Measurements from ENCODE around the gene CEP78.

The CEP78 gene

DNA sequence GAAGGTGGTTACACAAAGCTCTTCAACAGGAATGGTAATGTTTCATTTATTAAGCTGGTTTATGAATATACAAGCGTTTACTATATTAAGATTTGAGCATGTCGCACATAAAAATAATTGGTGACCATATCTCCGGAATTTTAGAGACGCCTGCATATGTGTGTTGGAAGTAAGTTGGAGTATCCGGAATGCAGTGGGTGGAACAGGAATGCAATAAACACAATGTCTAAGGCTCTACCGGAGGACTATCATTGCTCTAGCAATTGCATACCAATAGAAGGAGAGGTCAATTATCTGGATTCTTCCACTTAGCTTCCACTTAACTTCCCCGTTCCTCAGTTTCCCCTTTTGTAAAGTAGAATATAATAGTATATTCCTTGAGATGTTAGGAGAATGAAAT lies 1.1 kb upstream of the CEP78 start:
- in situ Hi-C loops (cut with HindIII; ENCODE audit: low sequenced_read_pairs), result no loop called here

DNA sequence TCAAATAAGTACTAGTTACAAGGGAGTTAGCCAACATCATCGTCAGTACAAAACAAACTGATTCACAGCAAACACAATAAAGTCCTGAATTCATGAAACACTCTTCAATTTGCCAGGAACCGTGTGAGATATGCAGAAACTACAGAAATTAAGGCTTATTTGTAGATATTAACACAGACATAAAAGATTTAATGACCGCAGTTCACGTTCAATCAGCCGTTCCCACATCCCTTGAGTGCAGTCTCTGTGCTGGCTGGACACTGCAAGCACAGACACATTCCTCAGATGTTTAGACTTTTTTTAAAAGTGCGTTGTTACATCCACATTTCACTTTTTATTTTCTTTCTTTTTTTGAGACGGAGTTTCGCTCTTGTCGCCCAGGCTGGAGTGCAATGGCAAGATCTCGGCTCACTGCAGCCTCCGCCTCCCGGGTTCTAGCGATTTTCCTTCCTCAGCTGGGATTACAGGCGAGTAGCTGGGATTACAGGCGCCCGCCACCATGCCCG lies 566 bp upstream of the CEP78 start:
- in situ Hi-C loops (cut with HindIII; ENCODE audit: low sequenced_read_pairs), result no loop called here

DNA sequence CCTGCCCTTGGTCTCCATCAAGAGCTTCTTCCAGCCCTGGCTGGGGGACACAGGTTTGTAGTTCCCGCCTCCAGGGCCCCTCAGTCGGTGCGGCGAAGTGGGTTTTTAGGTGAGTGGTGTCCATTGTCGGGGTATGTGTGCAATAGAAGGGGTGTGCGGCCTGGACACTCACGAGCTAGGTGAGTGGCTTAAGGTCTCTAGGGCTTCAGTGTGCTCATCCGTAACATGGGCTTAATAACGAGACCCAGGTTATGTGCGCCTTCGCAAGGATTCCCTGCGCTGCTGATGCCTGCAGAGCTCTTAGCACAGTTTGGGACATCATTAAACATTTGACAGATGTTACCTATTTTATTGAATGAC lies 656 bp downstream of the CEP78 start:
- in situ Hi-C loops (cut with HindIII; ENCODE audit: low sequenced_read_pairs), result no loop called here

DNA sequence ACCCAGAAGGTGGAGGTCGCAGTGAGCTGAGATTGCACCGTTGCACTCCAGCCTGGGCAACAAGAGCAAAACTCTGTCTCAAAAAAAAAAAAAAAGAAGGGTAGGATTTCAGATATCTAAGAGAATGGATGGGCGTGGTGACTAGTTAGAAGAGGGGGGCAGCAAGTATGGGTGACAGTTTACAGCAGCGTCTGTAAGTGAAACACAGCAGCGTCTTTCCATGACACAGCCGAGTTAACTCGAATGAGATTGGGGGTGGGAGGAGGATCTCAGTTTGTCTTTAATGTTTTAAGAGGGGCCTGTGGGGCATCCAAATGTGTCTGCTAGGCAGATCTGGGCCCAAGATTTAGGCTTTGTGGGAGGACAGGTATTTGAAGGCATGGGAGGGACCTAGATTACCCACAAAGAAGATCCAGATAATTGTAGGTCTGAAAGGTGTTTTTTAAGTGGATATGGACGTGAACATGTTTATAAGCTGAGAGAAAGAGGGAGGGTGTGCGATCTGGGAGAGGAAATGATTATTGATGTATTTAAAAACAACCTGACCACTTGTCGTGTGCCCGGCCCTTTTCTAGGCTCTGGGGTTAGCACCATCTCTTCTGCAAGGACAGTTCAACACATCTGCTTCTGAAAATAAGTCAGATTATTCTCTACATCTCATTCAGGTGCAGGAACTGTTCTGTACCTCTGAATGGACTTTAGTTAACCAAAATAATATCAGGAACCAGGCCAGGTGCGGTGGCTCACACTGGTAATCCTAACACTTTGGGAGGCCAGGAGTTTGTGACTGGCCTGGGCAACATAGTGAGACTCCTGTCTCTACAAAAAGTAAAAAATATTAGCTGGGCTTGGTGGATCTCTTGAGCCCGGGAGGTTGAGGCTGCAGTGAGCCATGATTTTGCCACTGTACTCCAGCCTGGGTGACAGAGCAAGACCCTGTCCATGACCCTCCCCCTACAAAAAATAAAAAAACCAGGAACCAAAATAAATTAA lies 2.5 kb downstream of the CEP78 start:
- in situ Hi-C loops (cut with HindIII; ENCODE audit: low sequenced_read_pairs), result no loop called here

DNA sequence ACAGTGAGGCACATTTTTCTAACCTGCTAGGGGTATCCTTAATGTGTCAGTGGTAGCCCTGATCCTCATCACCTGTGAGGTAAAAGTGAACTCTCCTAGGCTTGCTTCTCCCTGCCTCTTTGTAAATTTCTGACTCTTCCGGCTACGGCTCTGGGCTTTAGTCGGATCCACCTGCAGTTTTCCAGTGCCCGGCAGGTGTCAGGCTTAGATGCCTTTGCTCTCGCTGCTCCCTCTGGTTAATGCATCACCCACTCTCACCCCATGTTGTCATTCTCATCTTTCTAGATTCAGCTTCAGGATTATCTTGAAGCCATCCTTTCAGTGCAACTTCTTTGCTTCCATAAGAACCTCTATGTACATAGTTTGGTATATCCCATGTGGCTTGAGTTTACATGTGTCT lies 3.6 kb downstream of the CEP78 start:
- in situ Hi-C loops (cut with HindIII; ENCODE audit: low sequenced_read_pairs), result no loop called here

DNA sequence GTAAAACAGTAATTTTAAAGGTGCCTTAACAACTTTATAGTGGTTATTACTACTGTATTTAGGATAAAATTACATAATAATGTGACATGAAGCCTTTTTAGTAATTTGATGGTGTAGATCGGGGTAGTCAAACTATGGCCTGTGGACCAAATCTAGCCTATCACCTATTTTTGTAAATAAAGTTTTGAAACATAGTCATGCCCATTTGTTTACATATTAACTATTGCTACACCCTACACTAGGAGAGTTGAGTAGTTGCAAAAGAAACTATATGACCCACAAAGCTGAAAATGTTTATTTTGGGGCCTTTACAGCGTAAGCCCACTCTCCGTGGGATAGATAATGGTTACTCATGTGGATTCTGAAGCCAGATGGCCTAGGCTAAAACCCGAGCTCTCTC lies 6.2 kb downstream of the CEP78 start:
- in situ Hi-C loops (cut with HindIII; ENCODE audit: low sequenced_read_pairs), result no loop called here

DNA sequence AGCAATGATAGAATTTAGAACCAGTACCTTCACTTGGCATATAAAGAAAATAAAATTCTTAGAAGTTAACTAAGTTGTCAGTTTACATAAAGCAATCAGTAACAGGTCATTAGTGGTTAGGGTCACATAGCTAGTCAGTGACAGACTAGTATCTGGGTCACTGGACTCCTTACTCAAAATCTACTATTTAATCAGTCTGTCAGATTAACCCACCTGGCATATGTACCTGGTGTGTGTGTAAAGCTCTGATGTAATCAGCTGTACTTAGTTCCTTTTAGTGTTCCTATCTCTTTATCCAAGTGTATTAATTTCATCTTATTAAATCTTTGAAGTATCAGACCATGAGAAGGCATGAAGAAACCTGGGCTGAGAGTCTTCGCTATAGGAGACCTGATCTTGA lies 7.3 kb downstream of the CEP78 start:
- in situ Hi-C loops (cut with HindIII; ENCODE audit: low sequenced_read_pairs), result no loop called here

DNA sequence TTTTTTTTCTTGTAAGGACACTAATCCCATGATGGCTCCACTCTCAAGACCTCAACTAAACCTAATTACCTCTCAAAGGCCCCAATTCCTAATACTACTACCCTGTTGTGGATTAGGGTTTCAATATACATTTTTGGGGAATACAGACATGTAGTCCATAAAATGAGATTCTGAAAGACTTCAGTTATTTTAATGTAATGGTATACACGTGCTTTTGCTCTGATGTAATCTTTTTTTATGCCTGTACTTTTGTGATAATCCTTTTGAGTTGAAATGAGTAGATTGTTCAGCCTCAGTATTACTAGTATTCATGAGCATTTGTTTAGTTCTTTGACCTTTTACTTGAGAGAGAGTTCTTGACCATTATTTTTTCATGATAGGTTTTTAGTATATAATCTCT lies 9.5 kb downstream of the CEP78 start:
- in situ Hi-C loops (cut with HindIII; ENCODE audit: low sequenced_read_pairs), result no loop called here

DNA sequence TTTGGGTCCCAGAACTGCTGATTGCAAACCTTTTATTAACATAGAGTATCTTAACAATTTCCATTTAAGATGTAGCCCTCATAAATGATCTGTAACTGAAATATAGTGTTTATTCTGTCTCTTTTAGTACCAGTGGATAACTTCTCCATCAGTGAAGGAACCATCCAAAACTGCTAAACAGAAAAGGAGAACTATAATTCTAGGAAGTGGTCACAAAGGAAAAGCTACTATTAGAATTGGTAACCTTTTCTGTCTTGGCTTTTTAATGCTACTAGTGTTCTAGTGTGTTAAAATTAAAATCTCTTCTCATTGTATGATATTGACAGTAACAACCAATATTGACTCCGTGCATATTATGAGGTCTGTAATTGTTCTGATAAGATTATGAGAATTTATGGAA lies 12.8 kb downstream of the CEP78 start:
- in situ Hi-C loops (cut with HindIII; ENCODE audit: low sequenced_read_pairs), result no loop called here

DNA sequence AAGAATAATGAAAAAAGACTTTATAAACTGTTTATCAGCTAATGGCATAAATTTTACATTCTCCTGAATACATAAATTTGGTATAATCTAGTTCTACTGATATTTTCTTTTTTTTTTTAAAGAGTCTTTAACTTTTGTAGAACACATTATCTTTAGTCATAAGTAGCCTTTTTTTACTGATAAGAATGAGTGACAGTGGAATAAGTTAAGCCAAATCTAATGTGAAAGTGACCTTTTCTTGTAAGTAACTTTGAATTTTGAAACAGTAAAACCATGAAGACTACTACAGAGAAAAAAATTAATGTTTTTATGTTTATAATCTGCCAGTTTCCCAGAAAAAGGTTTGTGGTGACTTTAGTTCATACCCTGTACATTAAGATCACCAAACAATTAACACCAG lies 13.7 kb downstream of the CEP78 start:
- in situ Hi-C loops (cut with HindIII; ENCODE audit: low sequenced_read_pairs), result no loop called here

DNA sequence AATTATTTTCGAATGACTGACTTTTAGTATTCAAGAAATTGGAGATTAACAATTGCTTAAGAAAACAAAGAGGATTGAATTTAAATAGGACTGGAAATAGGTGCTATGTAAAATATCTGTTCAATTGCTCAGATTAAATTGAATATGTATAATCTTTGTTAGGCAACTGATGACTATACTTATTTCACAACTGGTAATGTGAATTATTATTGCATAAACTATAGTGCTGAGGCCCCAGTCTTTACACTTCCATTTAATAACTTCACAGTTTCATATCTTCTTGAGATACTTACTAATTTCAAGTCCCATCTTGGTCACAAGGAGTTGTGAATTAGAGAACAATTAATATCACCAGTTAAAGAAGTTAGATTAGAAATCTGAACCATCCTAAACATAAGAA lies 16.7 kb downstream of the CEP78 start:
- in situ Hi-C loops (cut with HindIII; ENCODE audit: low sequenced_read_pairs), result no loop called here

DNA sequence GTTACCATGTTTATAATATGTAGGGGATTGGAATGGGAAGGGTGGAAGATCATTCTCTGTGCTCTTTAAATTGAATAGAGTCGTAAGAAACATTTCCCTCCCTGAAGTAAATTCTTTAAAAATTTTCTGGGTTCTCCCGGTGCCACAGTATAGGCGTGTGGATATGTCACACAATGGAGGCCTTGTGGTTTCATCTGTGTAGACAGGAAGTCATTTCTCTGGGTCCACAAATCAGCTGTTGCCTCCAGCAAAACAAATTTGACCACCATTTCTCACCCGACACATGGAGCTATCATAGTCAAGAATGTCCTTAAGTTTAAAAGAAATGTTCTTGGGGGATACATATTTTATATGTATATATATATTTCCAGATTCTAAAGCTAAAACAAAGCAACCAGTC lies 17.4 kb downstream of the CEP78 start:
- in situ Hi-C loops (cut with HindIII; ENCODE audit: low sequenced_read_pairs), result no loop called here

DNA sequence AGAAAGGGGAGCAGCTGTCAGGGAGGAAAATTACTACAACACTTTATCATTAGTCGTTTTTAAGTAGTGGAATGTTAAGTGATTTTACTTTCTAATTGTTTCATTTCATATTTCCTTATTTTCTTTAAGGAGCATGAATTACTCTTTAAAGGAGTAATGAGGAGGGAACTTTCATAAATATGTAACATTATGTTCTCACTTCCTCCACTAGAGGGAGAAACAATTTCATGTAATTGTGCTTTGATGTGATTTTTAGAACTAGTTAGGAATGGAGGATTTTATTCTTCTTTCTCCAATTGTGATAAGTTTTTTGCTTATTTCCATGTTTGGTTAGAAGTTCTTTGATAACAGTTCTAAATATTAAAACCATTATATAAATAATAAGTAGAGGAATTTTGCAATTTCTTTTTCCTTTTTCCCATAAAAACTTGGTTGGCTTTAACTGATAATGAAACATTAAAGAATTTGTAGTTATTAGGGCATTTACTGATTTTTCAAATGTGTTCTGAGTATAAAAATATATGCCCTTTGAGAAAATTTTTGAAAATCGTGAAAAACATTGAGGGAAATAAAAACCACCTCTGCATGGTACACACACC lies 25.6 kb downstream of the CEP78 start:
- in situ Hi-C loops (cut with HindIII; ENCODE audit: low sequenced_read_pairs), result no loop called here

DNA sequence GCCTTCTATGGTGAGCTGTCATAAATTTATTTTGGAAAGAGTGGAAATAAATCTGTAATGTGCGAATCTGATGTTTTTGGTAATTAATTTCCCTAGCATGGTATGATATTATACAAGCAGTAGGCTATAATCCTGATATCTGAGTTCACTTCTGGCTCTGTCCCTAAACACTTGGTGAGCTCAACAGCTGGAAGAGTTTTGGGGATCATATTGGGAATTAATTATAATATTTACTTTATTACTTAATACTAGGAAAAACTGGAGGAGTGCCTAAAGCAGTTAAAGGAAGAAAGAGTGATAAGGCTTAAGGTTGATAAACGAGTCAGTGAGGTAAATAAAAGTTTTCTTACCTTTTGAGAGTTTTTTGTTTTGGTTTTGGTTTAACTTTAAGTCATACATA lies 26.8 kb downstream of the CEP78 start:
- in situ Hi-C loops (cut with HindIII; ENCODE audit: low sequenced_read_pairs), result no loop called here

DNA sequence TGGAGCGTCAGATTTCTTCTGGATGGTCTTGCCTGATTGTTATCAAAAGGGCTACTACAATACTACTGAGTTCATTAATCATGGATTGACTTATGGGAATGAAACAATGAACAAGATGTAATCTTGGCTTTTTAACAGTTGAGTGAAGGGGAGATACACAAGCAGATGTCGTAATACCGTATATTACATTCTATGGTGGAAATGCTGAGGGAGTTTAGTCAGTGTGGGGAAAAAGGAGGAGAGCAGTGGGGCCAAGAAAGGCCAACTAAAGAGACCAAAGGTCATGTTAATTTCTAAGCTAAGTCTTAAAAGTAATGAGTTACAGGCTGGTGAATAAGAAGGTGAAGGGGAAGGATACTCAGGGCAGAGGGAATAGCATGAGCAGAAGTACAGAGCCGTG lies 32.0 kb downstream of the CEP78 start:
- in situ Hi-C loops (cut with HindIII; ENCODE audit: low sequenced_read_pairs), result no loop called here

DNA sequence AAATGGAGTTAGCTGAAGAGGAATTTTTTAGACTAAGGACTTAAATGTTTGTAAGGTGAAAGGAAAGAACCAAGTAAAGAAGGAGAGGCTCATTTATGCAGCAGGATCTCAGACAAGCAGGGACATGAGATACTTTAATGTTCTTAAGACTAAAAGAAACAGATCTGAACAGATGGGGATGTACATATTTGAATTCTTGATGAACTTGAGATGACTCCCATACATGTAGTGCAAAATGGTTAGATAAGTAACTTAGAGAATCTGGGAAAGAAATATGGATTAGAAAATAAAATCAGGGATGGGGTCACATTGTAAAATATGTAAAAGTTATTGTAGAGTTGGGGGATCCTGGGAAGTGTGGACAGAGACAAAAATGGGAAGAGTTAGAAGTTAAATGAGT lies 33.9 kb downstream of the CEP78 start:
- in situ Hi-C loops (cut with HindIII; ENCODE audit: low sequenced_read_pairs), result no loop called here

DNA sequence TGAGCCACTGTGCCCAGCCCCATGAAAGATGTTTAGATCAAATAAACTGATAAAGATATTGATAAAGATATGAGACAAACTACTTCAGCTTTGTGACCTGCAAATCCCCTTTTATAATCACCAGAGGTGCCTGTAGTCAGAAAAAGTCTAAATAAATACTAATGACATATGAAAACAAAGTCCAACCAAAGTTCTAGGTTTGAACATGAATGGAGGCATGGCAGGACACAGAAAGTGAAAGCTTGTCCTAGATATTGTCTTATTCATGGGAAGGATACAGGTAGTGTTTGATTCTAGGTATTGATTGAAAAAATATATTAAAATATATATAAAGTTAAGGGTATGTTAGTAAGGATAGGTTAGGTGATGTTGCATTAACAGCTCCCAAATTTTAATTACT lies 36.4 kb downstream of the CEP78 start:
- in situ Hi-C loops (cut with HindIII; ENCODE audit: low sequenced_read_pairs), result no loop called here

DNA sequence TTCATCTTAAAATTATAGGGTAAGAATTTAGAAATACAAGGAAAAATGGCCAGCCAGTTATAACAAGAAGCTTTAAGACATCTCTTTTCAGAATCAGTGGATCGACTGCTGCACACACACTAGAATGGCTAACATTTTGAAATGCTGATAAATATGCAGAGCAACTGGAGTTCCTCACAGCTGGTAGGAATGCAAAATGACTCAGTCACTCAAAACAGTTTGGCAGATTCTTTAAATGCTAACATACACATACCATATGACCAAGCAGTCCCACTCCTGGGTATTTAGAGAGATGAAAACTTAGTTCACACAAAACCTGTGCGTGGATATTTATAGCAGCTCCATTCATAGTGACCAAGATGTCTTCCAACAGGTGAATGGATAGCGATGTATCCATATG lies 37.9 kb downstream of the CEP78 start:
- in situ Hi-C loops (cut with HindIII; ENCODE audit: low sequenced_read_pairs), result no loop called here

DNA sequence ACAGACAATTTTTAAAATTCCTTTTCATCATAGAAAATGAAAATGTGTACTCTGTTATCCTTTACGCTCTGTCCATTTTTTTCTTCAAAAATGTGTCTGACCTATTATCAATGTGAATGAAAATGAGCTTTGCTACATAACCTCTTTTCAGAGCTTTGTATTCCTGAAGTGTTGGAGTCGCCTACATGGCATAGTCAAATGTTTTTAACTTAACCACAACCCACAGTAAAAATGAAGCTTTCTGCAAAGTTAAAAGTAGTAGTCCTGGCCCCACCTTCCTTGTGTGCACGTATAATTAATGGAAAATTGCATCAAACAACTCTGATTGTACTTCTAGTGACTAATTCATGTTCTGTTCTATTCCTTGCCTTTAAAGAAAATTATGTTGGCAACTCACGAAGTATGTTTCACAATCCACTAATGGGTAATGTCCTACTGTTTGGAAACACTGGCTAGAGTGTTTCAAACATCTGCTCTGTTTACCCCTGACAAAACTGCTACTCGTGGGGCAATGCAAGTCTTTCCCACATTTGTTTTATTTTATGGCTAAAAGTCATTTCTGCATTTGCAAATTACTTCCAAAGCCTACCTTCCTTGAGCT lies 42.4 kb downstream of the CEP78 start:
- in situ Hi-C loops (cut with HindIII; ENCODE audit: low sequenced_read_pairs), result no loop called here

DNA sequence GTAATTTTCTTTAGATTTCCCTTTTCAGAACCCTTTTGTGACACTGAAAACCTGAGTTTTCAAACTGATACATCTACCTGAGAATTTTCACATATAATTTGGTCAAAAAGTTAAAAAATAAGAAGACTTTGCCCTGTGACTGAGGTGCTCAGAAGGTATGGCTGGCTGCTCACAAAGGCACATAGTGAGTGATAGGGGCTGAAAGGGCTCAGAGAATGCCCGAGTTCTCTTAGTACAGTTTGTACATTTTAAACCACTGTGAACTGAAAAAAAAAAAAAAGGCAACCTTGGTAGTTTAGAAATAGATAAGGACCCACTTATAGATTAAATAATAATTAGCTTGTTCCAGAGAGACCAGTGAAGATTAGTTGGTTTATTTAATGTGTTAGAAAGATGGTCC lies 42.9 kb downstream of the CEP78 start:
- in situ Hi-C loops (cut with HindIII; ENCODE audit: low sequenced_read_pairs), result no loop called here

DNA sequence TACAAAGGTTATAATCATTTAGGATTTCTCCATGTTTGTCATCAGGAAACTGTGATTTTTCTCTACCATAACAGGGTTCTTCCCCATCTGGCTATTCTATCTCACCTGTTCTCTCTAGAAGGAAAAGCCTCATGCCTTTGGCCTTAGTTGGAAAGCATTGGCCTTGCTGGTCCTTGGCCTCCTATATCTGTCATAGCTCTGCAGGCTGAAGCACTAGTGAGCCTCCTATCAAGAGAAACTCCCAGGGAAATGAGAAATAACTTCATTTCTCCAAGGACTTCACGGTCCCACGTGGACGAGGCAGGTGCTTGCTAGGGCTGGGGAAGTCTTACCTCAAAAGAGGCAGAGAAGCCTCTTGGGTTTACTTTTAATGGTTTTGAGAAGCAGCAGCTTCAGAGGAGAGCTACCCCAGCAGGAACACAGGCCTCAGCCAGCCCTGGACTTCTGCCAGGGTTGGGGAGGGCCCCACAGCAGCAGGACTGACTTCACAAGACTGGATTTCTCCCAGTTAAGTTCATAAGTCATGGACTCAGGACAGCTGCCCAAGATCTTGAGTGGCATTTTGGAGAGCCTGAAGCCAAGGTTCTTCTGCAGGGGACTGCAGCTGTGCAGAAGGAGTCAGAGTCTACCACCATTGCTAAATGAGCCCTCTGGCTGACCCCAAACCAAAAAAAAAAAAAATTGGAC lies 45.2 kb downstream of the CEP78 start:
- in situ Hi-C loops (cut with HindIII; ENCODE audit: low sequenced_read_pairs), result no loop called here

Measured in DLD1 (cell line).